HG03469 (cell line): Measurements from ENCODE around the gene SLC7A5.
"Not testable (repeated sequence)": the region's sequence is repeated elsewhere in the genome, so short reads cannot be mapped to it uniquely, and the experiment has no call there.

ENCODE experiments used
- ATAC-seq: cut with Tn5 transposase; IDR thresholded peaks from one replicate; pipeline ENCODE4 v1.9.1; 2021; ENCODE audit warnings: mild to moderate bottlenecking, moderate library complexity, moderate number of reproducible peaks; ENCODE audit not compliant: unreplicated experiment

The SLC7A5 gene

DNA sequence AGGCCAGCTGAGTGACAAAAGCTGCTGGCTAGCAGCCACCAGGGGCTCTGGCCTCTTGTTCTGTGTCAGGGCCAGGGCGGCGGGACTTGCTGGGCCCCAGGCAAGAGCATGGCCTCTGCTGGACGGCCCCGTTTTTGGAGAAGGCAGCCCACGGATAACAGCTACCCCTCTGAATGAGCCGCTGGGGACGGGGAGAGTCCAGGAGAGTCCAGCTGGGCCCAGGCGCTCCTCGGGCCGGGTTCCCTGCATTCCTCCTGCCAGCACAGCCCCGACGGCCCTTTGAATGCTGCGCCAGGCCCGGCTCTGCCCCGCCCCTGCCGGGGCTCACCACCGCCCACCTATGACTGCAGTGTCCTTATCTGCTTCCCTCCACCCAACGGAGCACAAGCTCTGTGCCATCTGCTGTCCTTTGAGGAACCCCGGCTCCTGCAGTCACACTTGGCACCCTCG lies 33.4 kb downstream of the SLC7A5 start:
- ATAC-seq: no peak

DNA sequence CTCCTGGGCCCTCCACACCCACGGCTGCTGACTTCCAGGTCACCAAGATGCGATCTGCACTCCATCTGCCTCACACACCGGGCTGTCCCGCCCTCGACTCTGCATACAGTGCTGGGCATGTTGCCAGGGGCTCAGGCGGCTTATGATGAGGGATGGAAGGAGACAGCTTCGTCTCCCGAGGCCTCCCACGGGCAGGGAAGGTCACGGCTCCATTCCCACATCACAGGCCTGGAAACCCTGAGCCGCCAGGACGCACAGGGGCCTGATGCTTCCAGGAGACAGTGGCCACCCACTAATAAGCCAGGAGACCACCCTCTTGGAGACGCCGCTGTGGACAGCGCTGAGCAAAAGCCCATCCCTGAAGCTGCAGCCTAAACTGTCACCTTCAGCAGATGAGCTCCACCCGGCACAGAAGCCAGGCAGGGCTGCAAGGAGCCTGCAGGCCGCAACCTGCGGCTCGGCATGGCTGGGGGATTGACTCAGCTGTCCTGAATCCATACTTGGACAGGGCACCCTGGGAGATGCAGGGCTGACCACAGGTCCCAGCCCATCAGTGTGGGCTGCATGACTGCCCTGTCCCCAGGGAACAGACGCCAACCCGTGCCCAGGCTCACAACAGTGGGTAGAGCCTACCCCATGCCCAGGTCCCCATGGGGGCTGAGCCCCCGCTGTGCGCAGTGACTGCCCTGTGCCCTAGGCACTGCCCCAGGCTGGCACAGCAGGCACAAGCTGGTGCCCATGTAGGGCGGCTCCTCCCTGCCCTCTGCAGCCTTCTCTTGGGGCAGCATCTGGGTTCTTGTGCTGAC lies 34.4 kb downstream of the SLC7A5 start:
- no peak for ATAC-seq

DNA sequence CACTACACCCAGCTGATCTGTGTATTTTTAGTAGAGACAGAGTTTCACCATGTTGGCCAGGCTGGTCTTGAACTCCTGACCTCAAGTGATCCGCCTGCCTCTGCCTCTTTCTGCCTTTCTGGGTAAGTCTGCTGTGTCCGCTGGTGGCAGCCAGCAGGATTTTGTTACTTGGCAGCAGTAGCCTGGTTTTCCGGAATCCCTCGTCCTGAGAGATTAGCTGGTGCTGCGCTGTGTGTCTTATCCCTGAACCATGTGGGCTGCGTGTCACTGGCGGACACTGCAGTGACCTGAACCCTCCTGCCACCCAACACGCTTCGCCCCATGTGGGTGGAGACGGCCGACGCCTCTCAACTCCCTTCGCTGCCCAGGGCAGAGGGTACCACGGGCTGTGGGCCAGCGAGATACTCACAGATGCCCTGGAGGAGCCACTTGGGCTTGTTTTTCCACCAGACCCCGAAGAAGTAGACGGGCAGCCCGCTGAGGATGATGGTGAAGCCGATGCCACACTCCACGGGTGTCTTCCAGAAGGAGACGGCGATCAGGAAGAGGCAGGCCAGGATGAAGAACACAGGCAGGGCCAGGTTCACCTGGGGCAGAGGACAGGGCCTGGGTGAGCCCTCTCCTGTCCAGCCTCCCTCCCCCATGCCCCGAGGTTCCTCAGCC lies 35.2 kb downstream of the SLC7A5 start:
- ATAC-seq: no peak

DNA sequence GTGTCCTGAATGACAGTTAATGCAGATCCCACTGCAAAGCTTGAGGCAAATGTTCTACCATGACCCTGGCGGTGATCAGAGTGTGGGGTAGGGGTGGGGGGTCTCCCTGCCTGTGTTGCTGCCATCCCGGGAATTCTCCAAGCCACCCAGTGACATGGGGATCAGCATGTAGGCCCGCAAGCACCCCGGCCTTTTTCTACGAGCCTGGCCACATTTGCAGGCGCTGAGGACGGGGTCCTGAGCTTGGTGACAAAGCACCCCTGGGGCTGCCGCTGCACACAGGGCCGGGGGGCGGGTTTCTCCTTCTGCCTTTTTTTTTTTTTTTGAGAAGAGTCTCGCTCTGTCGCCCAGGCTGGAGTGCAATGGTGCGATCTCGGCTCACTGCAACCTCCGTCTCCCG lies 35.8 kb downstream of the SLC7A5 start:
- ATAC-seq: no peak

DNA sequence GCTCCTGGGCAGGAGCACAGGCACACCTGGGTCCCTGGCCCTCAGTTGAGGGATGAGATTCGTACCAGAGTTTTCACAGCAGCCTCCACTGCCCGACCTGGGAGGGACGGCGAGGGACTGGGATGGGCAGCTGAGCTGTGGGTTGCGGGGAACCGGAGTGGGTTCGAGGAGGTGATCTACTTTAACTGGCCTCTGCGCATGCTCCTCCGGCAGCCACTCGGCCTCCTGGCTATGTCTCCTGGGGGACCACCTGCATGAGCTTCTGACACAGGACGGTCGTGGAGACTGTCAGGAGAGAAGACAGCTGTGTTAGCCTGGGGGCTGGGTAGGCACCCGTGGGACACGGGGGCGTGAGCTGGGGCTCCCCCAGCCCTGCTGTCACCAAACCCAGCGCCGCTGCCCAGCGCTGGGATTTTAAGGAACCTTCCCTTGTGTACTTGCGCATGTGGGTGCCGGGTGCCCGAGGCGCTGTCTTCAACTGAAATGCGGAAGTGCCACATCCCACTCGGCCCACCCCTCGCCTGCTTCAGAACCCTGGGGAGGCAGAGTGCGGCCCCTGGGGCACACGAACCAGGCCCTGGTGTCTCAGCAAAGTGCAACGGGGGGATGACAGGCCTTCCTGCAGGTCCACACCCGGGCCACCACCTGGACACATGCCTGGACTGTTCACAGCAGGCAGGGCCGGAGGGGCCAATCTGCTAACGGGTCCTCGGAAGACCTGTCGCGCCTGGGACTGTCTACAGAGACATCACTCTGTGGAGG lies 36.4 kb downstream of the SLC7A5 start:
- no peak for ATAC-seq

DNA sequence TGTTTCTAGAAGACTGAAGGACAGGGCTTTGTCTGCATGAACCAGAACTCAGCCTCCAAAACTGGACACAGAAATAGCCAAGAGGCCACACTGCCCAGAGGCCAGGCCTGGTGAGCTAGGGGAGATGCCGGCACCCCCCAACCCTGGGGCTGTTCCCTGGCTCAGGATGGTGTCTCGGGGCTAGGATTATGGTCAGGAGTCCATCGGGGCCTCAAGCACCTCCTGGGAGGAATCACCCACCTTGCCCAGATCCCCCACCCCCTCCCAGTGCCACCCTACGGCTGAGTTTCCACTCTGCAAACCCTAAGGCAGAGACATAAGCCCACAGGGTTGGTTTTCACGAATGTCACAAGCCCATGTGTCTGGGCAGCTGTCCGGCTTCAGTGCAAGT lies 37.2 kb downstream of the SLC7A5 start:
- no peak for ATAC-seq

DNA sequence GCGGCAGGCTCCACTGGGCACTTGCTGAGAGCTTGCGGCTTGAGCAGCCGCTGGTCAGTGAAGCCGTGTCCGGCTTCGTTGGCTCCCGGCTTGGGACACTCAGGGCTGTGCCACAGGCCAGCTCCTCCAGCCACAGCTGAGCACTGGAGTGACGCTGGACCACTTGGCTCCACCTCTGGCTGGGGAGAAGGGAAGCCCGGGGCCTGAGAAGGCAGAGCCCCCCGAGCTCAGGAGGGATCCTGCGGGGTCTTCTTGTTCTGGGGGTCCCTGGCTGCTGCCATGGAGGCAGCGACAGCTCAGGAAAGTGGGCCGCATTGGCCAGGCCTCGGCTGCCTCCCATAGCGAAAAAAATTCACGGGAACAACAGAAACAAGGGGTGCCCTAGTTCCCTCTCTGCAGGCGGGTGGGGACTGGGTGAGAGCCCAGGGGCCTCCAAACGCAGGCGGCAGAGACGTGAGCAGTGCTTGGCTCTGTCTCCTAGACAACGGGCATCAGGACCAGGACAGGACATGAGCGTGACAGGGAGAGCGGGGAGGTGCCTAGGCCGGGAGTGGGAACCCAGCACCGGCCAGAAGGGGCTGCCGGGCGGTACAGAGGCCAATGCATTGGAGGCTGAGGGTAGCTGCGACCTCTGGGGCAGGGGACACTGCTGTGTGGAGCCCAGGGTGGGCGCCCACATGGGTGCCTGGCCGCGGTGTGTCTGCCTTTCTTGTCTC lies 37.7 kb downstream of the SLC7A5 start:
- ATAC-seq: no peak

DNA sequence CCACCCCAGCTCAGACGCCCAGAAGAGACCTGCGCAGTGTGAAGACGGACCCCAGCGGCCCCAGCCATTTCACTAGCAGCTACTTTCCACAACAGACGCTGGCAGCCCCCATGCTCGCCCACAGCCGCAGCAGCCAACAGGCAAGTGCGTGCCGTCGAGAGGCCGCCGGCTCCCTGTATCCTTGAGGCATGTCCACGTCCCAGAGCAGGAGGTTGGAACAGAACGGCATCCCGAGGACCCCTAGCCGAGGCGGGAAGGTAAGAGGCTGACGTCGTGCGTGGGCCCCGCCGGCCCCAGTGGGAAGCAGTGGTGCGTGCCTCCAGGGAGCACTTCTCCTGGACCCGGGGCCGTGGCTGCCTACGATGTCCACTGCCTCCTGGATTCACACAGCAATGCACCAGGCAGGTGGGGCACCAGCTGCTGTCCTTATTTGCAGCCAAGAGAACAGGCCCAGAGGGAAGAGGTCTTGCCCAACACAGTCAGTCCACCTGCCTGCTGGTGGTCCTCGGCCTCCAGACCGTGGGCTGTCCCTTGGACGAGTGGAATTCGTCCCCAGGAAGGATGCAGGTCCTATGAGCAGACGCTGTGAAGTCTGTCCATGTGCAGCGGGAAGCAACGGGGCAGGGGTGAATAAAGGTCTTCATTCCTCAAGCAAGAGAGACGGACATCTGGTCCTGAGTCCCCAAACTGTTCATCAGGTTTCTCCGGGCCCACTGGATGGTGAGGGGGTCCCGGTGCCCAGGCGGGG lies 38.5 kb downstream of the SLC7A5 start:
- ATAC-seq: no peak

DNA sequence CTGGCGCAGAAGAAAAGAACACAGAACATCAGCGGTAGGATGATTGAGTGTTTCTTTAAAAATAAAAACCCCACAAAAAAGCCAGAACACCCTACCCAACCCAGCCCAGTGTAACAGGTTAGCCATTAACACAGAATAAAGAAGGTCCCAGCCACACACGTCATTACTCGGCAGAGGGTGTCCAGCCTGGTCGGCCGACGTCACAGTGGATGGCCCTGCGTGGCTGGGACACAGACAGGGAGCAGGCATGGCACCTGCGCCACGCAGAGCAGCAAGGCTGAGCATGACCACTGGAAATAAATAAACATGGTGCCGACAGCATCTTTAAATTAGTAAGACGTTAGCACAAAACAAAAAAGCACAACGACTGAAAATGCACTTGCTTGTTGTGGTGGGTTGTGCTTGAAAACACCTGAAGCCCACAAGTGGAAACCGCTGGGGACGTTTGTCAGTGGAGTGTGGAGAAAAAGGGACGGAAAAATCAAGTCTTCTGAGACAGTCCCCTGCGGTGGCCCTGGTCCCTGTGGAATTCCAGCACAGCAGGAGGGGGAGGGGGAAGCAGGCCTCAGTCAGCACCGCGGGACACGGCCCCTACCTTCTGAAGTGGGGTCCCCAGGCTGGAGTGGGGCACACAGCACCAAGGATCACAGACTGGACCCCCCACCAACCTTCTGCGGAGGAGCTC lies 39.2 kb downstream of the SLC7A5 start:
- no peak for ATAC-seq

DNA sequence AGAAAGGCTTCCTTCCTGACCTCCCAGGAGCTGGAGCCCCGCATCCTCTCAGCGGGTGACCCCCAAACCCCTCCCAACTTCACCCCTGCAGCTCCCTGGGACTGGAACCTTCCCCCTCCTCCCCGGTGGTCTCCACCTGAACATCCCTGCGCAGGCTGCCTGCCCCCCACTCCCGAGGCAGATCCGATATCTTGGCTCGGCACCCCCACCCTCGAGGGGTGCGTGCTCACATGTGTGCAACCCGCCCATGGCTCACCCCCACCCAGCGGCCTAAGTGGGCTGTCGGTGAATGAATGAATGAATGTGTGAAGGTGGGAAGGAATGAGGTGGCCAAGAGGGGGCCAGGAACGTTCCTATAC lies 39.7 kb downstream of the SLC7A5 start:
- ATAC-seq: no peak

DNA sequence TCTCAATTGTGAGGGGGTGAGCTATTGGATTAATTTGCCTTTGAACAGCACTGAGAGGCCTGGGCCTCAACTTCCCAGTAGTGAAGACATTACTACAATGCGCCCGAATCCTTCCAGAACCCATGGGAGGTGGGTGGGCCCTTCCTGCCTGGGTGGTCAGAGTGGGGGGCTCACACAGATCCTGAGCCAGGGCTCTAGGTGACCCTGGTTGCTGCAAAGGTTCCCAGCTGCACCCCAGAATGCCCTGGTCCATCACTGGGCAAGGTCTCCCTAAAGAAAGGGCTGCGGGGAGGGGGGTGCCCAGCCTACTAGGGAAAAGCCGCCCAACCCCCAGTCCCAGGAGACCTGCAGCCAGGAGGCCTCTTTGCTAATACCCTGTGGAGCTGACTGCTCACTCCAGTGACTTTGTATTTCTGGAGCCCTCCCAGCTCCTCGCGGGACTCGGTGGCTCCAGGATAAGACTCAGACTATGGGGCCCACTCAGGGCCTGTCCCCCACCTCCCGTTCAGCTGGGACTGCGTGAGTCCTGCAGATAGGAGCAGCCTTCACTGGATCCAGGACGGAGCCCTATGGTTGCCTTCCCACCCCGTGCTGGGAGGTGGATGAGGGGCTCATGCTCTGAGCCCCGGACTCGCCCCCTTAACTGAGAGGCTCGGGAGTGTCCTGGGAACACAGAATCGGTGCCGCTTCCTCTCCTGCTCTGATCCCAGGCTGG lies 40.2 kb downstream of the SLC7A5 start:
- ATAC-seq: no peak

DNA sequence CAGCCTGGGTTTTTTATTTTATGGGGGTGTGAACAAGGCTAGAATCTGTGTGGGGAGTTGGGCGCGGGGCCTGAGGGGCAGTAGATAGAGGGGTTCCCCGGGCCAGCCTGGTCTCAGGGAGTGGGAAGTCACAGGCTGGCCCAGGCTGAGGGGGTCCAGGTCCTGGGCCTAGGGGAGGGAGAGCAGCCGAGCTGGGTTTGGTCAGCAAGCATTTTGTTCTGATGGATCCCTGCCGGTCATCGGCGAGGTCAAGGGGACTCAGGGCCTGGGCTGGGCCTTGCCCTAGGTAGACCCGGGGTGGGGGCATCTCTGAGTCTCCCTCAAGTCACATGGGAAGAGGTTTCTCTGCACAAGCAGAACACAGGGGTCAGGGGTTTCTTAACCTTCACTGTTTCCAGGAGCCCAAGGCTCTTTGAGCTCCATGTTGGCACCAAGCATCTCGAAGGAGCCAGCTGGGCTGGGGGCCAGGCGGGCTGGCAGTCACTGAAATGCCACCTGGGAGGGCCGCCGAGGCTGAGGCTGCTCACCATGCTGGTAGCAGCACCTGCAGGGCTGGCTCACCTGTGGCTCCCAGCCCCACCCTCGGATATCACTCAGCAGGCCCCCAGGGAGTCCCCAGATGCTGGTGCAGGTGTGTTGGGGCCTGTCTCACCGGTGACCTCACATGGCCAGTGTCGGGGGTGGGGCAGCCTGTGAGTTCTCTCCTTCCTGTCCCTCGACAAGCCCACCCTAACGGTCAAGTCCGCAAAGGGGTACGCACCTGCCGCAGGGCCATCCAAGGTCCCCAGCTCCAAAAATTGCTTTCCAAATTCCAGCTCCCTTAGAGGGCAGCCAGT lies 41.0 kb downstream of the SLC7A5 start:
- no peak for ATAC-seq

DNA sequence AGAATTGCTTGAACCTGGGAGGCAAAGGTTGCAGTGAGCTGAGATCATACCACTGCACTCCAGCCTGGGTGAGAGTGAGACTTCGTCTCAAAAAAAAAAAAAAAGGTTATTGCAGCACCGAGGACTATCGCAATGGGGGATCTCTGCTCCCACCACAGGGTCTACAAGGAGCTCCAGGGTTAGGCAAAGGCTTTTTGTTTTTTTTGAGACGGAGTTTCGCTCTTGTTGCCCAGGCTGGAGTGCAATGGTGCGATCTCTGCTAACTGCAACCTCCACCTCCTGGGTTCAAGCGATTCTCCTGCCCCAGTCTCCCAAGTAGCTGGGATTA lies 41.8 kb downstream of the SLC7A5 start:
- not testable (repeated sequence) for ATAC-seq

DNA sequence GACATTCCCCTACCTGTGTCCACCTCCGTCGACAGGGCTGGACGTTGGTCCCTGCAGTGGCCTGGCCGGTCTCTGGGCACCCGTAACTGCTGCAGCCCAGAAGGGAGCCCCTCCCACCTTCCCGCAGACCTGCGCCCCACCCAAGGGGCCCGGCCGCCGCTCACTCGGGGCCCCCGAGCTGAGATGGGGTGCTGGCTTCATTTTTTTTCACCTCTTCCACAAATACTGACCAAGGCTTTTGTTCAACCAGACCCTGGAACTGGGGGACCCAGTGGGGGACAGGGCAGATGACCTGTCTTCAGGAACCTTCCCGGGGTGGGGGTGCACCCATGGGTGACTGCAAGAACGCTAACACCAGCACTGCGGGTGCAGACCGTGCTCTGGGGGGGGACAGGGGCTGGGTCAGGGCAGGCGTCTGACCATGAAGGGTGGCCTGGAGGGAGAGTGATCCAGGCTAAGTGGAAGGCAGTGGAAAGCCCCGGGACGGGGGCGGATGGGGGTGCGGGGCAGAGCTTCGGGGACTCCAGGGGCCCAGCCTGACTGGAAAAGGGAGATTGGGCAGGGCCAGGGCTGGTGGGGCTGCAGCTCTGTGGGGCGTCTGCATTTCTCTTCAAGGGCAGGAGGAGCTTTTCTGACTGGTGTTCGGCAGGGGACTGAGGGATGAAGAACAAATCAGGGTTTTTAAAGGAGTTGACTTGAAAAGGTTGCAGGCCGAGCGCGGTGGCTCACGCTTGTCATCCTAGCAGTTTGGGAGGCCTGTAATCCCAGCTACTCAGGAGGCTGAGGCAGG lies 42.3 kb downstream of the SLC7A5 start:
- ATAC-seq: no peak

DNA sequence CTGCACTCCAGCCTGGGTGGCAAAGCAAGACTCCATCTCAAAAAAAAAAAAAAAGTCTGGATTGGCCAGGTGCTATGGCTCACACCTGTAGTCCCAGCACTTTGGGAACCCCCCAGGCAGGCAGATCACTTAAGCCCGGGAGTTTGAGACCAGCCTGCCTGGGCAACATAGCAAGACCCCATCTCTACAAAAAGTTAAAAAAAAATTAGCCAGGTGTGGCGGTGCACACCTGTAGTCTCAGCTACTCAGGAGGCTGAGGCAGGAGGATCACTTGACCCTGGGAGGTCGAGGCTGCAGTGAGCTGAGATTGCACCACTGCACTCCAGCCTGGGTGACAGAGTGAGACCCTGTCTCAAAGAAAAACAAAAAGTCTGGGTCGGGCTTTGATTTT lies 42.9 kb downstream of the SLC7A5 start:
- not testable (repeated sequence) for ATAC-seq

DNA sequence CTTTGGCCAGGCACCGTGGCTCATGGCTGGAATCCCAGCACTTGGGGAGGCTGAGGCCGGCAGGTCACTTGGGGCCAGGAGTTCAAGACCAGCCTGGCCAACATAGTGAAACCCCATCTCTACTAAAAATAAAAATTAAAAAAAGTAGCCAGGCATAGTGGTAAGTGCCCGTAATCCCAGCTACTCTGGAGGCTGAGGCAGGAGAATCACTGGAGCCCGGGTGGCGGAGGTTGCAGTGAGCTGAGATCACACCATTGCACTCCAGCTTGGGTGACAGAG lies 43.5 kb downstream of the SLC7A5 start:
- ATAC-seq: not testable (repeated sequence)

DNA sequence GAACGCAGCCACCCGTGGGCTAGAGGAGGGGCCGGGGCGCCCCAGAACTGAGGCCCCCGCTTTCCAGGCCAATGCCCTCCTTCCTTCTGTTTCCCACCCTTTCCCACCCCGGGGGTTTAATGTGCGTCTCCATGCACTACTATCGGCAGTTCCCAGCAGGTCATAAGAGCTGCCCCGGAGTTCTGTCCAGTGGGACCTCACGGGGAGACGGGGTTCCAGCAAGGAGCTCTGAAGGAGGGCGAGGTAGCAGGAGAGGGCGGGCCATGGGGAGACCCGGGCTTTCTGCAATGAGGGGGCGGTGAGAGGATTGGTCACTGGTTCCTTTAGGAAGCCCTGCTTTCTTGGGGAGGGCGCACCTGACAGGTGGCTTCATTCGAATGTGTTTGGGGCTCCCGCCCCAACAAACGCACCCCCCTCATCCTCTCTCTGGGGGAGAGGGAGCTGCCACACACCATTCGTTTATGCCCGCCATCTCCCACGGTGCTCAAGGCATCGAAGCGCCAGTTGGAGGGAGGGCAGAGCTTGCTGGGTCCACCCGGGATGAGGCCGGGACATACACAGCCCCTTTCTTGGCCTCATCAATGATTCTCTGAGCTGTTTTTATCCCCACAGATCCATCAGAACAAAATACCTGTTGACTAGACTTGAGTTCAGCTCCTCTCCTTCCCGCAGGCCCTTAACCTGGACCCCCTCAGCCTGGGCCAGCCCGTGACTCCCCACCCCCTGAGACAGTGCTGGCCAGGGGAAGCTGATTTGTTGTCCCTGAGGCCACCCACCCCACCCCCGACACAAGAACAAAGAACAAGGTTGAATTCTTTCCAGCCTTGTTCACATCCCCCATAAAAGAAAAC lies 44.1 kb downstream of the SLC7A5 start:
- ATAC-seq: no peak
